HEK293 (cell line): ENCODE measurements around the gene SCAMP2.

Experiments used
- TCF7L2 ChIP-seq: IDR thresholded peaks from 2 replicates; pipeline ENCODE4 v1.6.1; 2011; ENCODE audit warnings: low read depth, mild to moderate bottlenecking, inconsistent platforms, low read length, moderate library complexity, borderline replicate concordance
- YY1 ChIP-seq: fragments of 450-650 bp; formaldehyde crosslinking; IDR thresholded peaks from 2 replicates; pipeline ENCODE4 v1.5.1; 2018; ENCODE audit warnings: missing biosample characterization, missing genetic modification characterization
- ZBTB8A ChIP-seq: fragments of 450-650 bp; formaldehyde crosslinking; IDR thresholded peaks from 2 replicates; pipeline ENCODE4 v1.5.1; 2016; ENCODE audit warnings: missing biosample characterization, missing genetic modification characterization
- ZNF169 ChIP-seq: fragments of 450-650 bp; formaldehyde crosslinking; IDR thresholded peaks from 2 replicates; pipeline ENCODE4 v1.5.1; 2016; ENCODE audit warnings: missing biosample characterization, missing genetic modification characterization
- ZNF274 ChIP-seq, 2 experiments: fragments of 200-500 bp in 1 of 2; fragments of 450-650 bp in 1 of 2; sonication (Bioruptor generic) in 1 of 2; formaldehyde crosslinking in 1 of 2; IDR thresholded peaks; 2 replicates each; pipeline versions ENCODE4 v1.5.1 to v1.6.1; 2014 to 2016; ENCODE audit warnings: borderline replicate concordance in 1 of 2, inconsistent platforms in 1 of 2, low read length in 1 of 2, missing biosample characterization in 1 of 2, missing genetic modification characterization in 1 of 2
- ZNF560 ChIP-seq: fragments of 450-650 bp; formaldehyde crosslinking; IDR thresholded peaks from 2 replicates; pipeline ENCODE4 v1.5.1; 2017; ENCODE audit warnings: missing biosample characterization, missing genetic modification characterization, borderline replicate concordance
- ZNF571 ChIP-seq: fragments of 450-650 bp; formaldehyde crosslinking; IDR thresholded peaks from 2 replicates; pipeline ENCODE4 v1.5.0; 2017; ENCODE audit warnings: missing biosample characterization, missing genetic modification characterization
- ZNF610 ChIP-seq: fragments of 450-650 bp; formaldehyde crosslinking; IDR thresholded peaks from 2 replicates; pipeline ENCODE4 v1.5.1; 2016; ENCODE audit warnings: missing biosample characterization, missing genetic modification characterization, borderline replicate concordance
- ZSCAN30 ChIP-seq: fragments of 450-650 bp; IDR thresholded peaks from 2 replicates; pipeline ENCODE4 v1.5.1; 2018; ENCODE audit warnings: missing biosample characterization, mild to moderate bottlenecking, missing genetic modification characterization, moderate library complexity
- TF ChIP-seq, protein P1 (sequence below): fragments of 450-650 bp; formaldehyde crosslinking; IDR thresholded peaks from 2 replicates; pipeline ENCODE4 v1.5.1; 2016; ENCODE audit warnings: missing biosample characterization, missing genetic modification characterization
- TF ChIP-seq, protein P2 (sequence below): fragments of 450-650 bp; formaldehyde crosslinking; optimal IDR thresholded peaks from 2 replicates; pipeline ENCODE3; 2016; ENCODE audit warnings: missing biosample characterization, mild to moderate bottlenecking, missing genetic modification characterization
- TF ChIP-seq, protein P3 (sequence below): fragments of 450-650 bp; formaldehyde crosslinking; IDR thresholded peaks from 2 replicates; pipeline ENCODE4 v1.5.1; 2016; ENCODE audit warnings: missing biosample characterization, missing genetic modification characterization, low read depth
- TF ChIP-seq, protein P4 (sequence below): fragments of 450-650 bp; formaldehyde crosslinking; IDR thresholded peaks from 2 replicates; pipeline ENCODE4 v1.5.1; 2016; ENCODE audit warnings: missing biosample characterization, missing genetic modification characterization
- TF ChIP-seq, protein P5 (sequence below): fragments of 450-650 bp; formaldehyde crosslinking; IDR thresholded peaks from 2 replicates; pipeline ENCODE4 v1.5.1; 2016; ENCODE audit warnings: missing biosample characterization, missing genetic modification characterization

DNA sequence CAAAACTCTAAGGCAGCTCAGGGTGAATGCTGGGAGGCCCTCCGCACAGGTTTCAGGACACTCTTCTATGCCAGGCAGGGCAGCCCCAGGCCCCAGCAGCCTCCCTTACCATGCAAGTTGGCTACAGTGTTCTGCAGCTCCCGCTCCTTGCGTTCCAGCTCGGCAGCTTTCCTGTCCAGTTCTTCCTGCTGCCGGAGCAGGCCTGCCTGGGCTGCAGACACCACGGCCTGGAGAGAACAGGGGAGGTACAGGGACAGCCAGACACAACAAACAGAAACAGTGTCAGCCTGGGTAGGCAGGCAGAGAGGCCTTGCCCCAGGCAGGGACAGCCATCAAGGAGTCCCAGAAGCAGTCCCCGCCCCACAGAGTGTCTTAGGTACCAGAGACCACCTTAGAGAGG is 21.2 kb downstream of the SCAMP2 start:
- TF ChIP-seq, protein P1, sequence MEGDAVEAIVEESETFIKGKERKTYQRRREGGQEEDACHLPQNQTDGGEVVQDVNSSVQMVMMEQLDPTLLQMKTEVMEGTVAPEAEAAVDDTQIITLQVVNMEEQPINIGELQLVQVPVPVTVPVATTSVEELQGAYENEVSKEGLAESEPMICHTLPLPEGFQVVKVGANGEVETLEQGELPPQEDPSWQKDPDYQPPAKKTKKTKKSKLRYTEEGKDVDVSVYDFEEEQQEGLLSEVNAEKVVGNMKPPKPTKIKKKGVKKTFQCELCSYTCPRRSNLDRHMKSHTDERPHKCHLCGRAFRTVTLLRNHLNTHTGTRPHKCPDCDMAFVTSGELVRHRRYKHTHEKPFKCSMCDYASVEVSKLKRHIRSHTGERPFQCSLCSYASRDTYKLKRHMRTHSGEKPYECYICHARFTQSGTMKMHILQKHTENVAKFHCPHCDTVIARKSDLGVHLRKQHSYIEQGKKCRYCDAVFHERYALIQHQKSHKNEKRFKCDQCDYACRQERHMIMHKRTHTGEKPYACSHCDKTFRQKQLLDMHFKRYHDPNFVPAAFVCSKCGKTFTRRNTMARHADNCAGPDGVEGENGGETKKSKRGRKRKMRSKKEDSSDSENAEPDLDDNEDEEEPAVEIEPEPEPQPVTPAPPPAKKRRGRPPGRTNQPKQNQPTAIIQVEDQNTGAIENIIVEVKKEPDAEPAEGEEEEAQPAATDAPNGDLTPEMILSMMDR (tag by site-specific recombination) = no peak
- no peak for TF ChIP-seq ZNF169 (tag by site-specific recombination)
- no peak for TF ChIP-seq ZNF560
- no peak for TF ChIP-seq TCF7L2
- TF ChIP-seq, protein P2, sequence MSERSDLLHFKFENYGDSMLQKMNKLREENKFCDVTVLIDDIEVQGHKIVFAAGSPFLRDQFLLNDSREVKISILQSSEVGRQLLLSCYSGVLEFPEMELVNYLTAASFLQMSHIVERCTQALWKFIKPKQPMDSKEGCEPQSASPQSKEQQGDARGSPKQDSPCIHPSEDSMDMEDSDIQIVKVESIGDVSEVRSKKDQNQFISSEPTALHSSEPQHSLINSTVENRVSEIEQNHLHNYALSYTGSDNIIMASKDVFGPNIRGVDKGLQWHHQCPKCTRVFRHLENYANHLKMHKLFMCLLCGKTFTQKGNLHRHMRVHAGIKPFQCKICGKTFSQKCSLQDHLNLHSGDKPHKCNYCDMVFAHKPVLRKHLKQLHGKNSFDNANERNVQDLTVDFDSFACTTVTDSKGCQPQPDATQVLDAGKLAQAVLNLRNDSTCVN (tag by site-specific recombination) = no peak
- no peak for TF ChIP-seq ZBTB8A (tag by site-specific recombination)
- TF ChIP-seq YY1 (tag by site-specific recombination) = no peak
- TF ChIP-seq ZNF610 (tag by site-specific recombination) = no peak
- TF ChIP-seq ZNF274 (IDR thresholded peaks at IDR 0.05; ENCODE audit: low read length) = no peak
- TF ChIP-seq ZNF274 (tag by site-specific recombination; IDR thresholded peaks at IDR 0.05; ENCODE audit: borderline replicate concordance) = no peak
- no peak for TF ChIP-seq ZSCAN30 (tag by site-specific recombination)
- no peak for TF ChIP-seq ZNF571 (tag by site-specific recombination)
- TF ChIP-seq, protein P3, sequence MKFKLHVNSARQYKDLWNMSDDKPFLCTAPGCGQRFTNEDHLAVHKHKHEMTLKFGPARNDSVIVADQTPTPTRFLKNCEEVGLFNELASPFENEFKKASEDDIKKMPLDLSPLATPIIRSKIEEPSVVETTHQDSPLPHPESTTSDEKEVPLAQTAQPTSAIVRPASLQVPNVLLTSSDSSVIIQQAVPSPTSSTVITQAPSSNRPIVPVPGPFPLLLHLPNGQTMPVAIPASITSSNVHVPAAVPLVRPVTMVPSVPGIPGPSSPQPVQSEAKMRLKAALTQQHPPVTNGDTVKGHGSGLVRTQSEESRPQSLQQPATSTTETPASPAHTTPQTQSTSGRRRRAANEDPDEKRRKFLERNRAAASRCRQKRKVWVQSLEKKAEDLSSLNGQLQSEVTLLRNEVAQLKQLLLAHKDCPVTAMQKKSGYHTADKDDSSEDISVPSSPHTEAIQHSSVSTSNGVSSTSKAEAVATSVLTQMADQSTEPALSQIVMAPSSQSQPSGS = no peak
- TF ChIP-seq, protein P4, sequence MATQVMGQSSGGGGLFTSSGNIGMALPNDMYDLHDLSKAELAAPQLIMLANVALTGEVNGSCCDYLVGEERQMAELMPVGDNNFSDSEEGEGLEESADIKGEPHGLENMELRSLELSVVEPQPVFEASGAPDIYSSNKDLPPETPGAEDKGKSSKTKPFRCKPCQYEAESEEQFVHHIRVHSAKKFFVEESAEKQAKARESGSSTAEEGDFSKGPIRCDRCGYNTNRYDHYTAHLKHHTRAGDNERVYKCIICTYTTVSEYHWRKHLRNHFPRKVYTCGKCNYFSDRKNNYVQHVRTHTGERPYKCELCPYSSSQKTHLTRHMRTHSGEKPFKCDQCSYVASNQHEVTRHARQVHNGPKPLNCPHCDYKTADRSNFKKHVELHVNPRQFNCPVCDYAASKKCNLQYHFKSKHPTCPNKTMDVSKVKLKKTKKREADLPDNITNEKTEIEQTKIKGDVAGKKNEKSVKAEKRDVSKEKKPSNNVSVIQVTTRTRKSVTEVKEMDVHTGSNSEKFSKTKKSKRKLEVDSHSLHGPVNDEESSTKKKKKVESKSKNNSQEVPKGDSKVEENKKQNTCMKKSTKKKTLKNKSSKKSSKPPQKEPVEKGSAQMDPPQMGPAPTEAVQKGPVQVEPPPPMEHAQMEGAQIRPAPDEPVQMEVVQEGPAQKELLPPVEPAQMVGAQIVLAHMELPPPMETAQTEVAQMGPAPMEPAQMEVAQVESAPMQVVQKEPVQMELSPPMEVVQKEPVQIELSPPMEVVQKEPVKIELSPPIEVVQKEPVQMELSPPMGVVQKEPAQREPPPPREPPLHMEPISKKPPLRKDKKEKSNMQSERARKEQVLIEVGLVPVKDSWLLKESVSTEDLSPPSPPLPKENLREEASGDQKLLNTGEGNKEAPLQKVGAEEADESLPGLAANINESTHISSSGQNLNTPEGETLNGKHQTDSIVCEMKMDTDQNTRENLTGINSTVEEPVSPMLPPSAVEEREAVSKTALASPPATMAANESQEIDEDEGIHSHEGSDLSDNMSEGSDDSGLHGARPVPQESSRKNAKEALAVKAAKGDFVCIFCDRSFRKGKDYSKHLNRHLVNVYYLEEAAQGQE (tag by site-specific recombination) = no peak
- TF ChIP-seq, protein P5, sequence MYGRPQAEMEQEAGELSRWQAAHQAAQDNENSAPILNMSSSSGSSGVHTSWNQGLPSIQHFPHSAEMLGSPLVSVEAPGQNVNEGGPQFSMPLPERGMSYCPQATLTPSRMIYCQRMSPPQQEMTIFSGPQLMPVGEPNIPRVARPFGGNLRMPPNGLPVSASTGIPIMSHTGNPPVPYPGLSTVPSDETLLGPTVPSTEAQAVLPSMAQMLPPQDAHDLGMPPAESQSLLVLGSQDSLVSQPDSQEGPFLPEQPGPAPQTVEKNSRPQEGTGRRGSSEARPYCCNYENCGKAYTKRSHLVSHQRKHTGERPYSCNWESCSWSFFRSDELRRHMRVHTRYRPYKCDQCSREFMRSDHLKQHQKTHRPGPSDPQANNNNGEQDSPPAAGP (tag by site-specific recombination) = no peak
